Panc1 (cell line): ENCODE results near the gene STK39.

Experiments
- CTCF ChIP-seq: fragments of 450-650 bp; IDR thresholded peaks from 2 replicates; pipeline ENCODE4 v1.5.1; 2017; ENCODE audit warnings: mild to moderate bottlenecking
- SIN3A ChIP-seq: IDR thresholded peaks from 2 replicates; pipeline ENCODE4 v1.6.1; 2012; ENCODE audit warnings: low read depth, mild to moderate bottlenecking, low read length, moderate library complexity, borderline replicate concordance; ENCODE audit not compliant: insufficient read depth

- TF ChIP-seq CTCF = no peak
- TF ChIP-seq SIN3A = no peak
Observed at GRCh38 chr2:168029071-168029470, 218.3 kb downstream of the STK39 start.
